HCT116 (cell line): ENCODE measurements around the gene DHCR7. TPM values are rescaled to one million over a fixed set of nuclear protein-coding genes. Genes with fewer than 3 reads are reported as not detected.

ENCODE experiments used
- ATAC-seq: fragments of 200-7000 bp; cut with Tn5 transposase; 2 replicates; pipeline ENCODE4 v1.9.1; 2020; ENCODE audit warnings: mild to moderate bottlenecking, moderate library complexity
- BruUV-seq: library from RNA; stranded (reverse); fragments of 400-500 nt; replicated peaks from 2 replicates; lab custom pipeline; 2021; lab: Mats Ljungman, UMichigan
- CTCF ChIA-PET: fragments of 300-600 bp; sonication (Branson Sonifier 250); formaldehyde crosslinking; loops from one replicate; lab custom pipeline; 2021; ENCODE audit warnings: antibody characterized with exemption; lab: Charles Lee
- POLR2A ChIA-PET: fragments of 300-600, 350-600 bp; sonication (Branson Sonifier 250); formaldehyde crosslinking; loops from one replicate; lab custom pipeline; 2021; ENCODE audit warnings: antibody characterized with exemption; lab: Charles Lee
- RAD21 ChIA-PET, 2 experiments: fragments of 300-600 bp; sonication (Branson Sonifier 250); formaldehyde crosslinking; loops; one replicate each; lab custom pipeline; 2023; ENCODE audit warnings: low total read pairs in 2 of 2; ENCODE audit not compliant: uncharacterized antibody in 2 of 2, unreplicated experiment in 2 of 2, low non-redundant PET in 1 of 2; lab: Charles Lee
- DNase-seq: peaks from one replicate; pipeline ENCODE4 v3.0.0-alpha.2; 2010; ENCODE audit warnings: low read depth, low spot score
- H2AFZ ChIP-seq: fragments of 200-600 bp; shearing (Covaris generic), sonication (generic); 2 replicates; pipeline ENCODE4 v1.6.1; 2017; ENCODE audit warnings: low read depth, mixed run types, mixed read lengths, antibody characterized with exemption, low read length; ENCODE audit not compliant: poor library complexity, severe bottlenecking
- H3K27ac ChIP-seq: 2 replicates; pipeline ENCODE4 v1.5.1; 2012; ENCODE audit warnings: low read depth, low read length
- H3K27me3 ChIP-seq: fragments of 200-600 bp; sonication (generic); 2 replicates; pipeline ENCODE4 v1.6.1; 2016; ENCODE audit warnings: mixed run types, low read length, mixed read lengths; ENCODE audit not compliant: insufficient read depth
- H3K36me3 ChIP-seq, 2 experiments: fragments of 200-500 bp in 1 of 2; fragments of 200-600 bp in 1 of 2; sonication (Bioruptor generic) in 1 of 2; sonication (generic) in 1 of 2; 2 replicates each; pipeline versions ENCODE4 v1.5.1 to v1.6.1; 2014 to 2016; ENCODE audit warnings: low read length in 2 of 2, inconsistent platforms in 1 of 2, mixed read lengths in 1 of 2, mixed run types in 1 of 2; ENCODE audit not compliant: insufficient read depth in 2 of 2, control insufficient read depth in 1 of 2
- H3K4me1 ChIP-seq, 2 experiments: fragments of 200-600 bp in 1 of 2; sonication (generic) in 1 of 2; 2 replicates each; pipeline versions ENCODE4 v1.5.1 to v1.6.1; 2012 to 2017; ENCODE audit warnings: low read length in 2 of 2, inconsistent platforms in 1 of 2, mild to moderate bottlenecking in 1 of 2, mixed read lengths in 1 of 2, mixed run types in 1 of 2, moderate library complexity in 1 of 2; ENCODE audit not compliant: insufficient read depth in 2 of 2, control insufficient read depth in 1 of 2
- H3K4me2 ChIP-seq: fragments of 200-600 bp; sonication (generic); 2 replicates; pipeline ENCODE4 v1.6.1; 2017; ENCODE audit warnings: mixed run types, low read length, mixed read lengths
- H3K4me3 ChIP-seq, 2 experiments: fragments of 200-600 bp in 1 of 2; sonication (generic) in 1 of 2; replicated peaks in 1 of 2; 2 replicates each; pipeline ENCODE4 v1.5.1; 2011 to 2016; ENCODE audit warnings: low read length in 2 of 2, control low read depth in 1 of 2, low read depth in 1 of 2, mild to moderate bottlenecking in 1 of 2, mixed read lengths in 1 of 2, mixed run types in 1 of 2
- H3K79me2 ChIP-seq: fragments of 200-600 bp; sonication (generic); 2 replicates; pipeline ENCODE4 v1.6.1; 2017; ENCODE audit warnings: mild to moderate bottlenecking, mixed run types, low read length, moderate library complexity, mixed read lengths; ENCODE audit not compliant: insufficient read depth
- H3K9ac ChIP-seq: fragments of 200-600 bp; sonication (generic); 2 replicates; pipeline ENCODE4 v1.6.1; 2016; ENCODE audit warnings: low read length, mixed read lengths
- H3K9me2 ChIP-seq: fragments of 200-600 bp; sonication (generic), shearing (Covaris generic); 2 replicates; pipeline ENCODE4 v1.6.1; 2017; ENCODE audit warnings: mixed run types, mild to moderate bottlenecking, moderate library complexity; ENCODE audit not compliant: insufficient read depth
- H3K9me3 ChIP-seq, 2 experiments: fragments of 200-500 bp in 1 of 2; fragments of 200-600 bp in 1 of 2; sonication (Bioruptor generic) in 1 of 2; sonication (generic) in 1 of 2; 2 replicates each; pipeline ENCODE4 v1.6.1; 2014 to 2017; ENCODE audit warnings: low read length in 2 of 2, mixed read lengths in 2 of 2, inconsistent platforms in 1 of 2, low read depth in 1 of 2, mild to moderate bottlenecking in 1 of 2, mixed run types in 1 of 2, moderate library complexity in 1 of 2; ENCODE audit not compliant: control insufficient read depth in 1 of 2, insufficient read depth in 1 of 2
- H4K20me1 ChIP-seq: fragments of 200-600 bp; sonication (generic), shearing (Covaris generic); 2 replicates; pipeline ENCODE4 v1.6.1; 2017; ENCODE audit warnings: mixed run types, mild to moderate bottlenecking, moderate library complexity; ENCODE audit not compliant: insufficient read depth
- CBX3 ChIP-seq: IDR thresholded peaks from 2 replicates; pipeline ENCODE4 v1.6.1; 2012; ENCODE audit warnings: low read depth
- CEBPB ChIP-seq: IDR thresholded peaks from 2 replicates; pipeline ENCODE4 v1.6.1; 2012; ENCODE audit warnings: low read depth
- CTCF ChIP-seq, 3 experiments: fragments of 200-600 bp in 1 of 3; sonication (generic) in 1 of 3; IDR thresholded peaks in 2 of 3; conservative IDR thresholded peaks in 1 of 3; 2 replicates each; pipeline ENCODE4 v1.5.1; 2012 to 2017; ENCODE audit warnings: low read depth in 2 of 3, low read length in 2 of 3, antibody characterized with exemption in 1 of 3, borderline replicate concordance in 1 of 3, control low read depth in 1 of 3, mild to moderate bottlenecking in 1 of 3, mixed read lengths in 1 of 3, mixed run types in 1 of 3, moderate library complexity in 1 of 3; ENCODE audit not compliant: insufficient read depth in 1 of 3
- EGR1 ChIP-seq: IDR thresholded peaks from 2 replicates; pipeline ENCODE4 v1.6.1; 2012; ENCODE audit warnings: low read depth
- FOSL1 ChIP-seq: IDR thresholded peaks from 2 replicates; pipeline ENCODE4 v1.6.1; 2012; ENCODE audit warnings: low read depth
- POLR2A ChIP-seq: IDR thresholded peaks from 2 replicates; pipeline ENCODE4 v1.7.0; 2011; ENCODE audit warnings: borderline replicate concordance; ENCODE audit not compliant: insufficient read depth, insufficient read length; ENCODE audit errors: extremely low read depth
- SIN3A ChIP-seq: IDR thresholded peaks from 2 replicates; pipeline ENCODE4 v1.6.1; 2012; ENCODE audit warnings: low read depth
- TCF7L2 ChIP-seq: IDR thresholded peaks from 2 replicates; pipeline ENCODE4 v1.7.0; 2011; ENCODE audit warnings: borderline replicate concordance, inconsistent platforms; ENCODE audit not compliant: insufficient read depth, insufficient read length; ENCODE audit errors: extremely low read depth
- YY1 ChIP-seq: IDR thresholded peaks from 2 replicates; pipeline ENCODE4 v1.6.1; 2011; ENCODE audit warnings: low read length, low read depth, moderate library complexity, mild to moderate bottlenecking; ENCODE audit not compliant: insufficient replicate concordance; ENCODE audit errors: extremely low read depth
- ZNF274 ChIP-seq: fragments of 200-500 bp; sonication (Bioruptor generic); IDR thresholded peaks from 2 replicates; pipeline ENCODE4 v1.6.1; 2014; ENCODE audit warnings: mild to moderate bottlenecking, low read depth, low read length, inconsistent platforms
- intact Hi-C: fragments of 100-400 bp; cut with micrococcal nuclease; formaldehyde crosslinking; loops from 2 replicates; pipeline ENCODE4 v1.10.0; 2022
- total RNA-seq: library from RNA; stranded (reverse); gene quantifications from one replicate; pipeline ENCODE4 v1.2.1, GENCODE V29; 2021; ENCODE audit not compliant: unreplicated experiment
- TF ChIP-seq, protein P1 (sequence below): IDR thresholded peaks from 2 replicates; pipeline ENCODE4 v1.6.1; 2012
- TF ChIP-seq, protein P2 (sequence below): IDR thresholded peaks from 2 replicates; pipeline ENCODE4 v1.6.1; 2012; ENCODE audit warnings: low read depth

DHCR7 gene
- total RNA-seq, 1 experiment from 2014 or later: 115 TPM

GRCh38 chr11:71402878-71403277 is 45.3 kb downstream of the DHCR7 start:
- H3K27me3 ChIP-seq: no peaks in the 10 kb centered on the region
- intact Hi-C loops: no loop called here
- no peak for ATAC-seq

GRCh38 chr11:71400216-71400615 is 48.0 kb downstream of the DHCR7 start:
- no peaks in the 10 kb centered on the region for H4K20me1 ChIP-seq
- H3K27ac ChIP-seq: no peak overlapping the region
- no peak overlapping the region for H3K9ac ChIP-seq
- ChIA-PET RAD21 (no interaction called here), POLR2A (no interaction called here), CTCF (no interaction called here)
- no peaks in the 10 kb centered on the region for H3K9me3 ChIP-seq
- no TSS peak for BruUV-seq
- no peaks in the 10 kb centered on the region for H3K9me2 ChIP-seq
- H3K27me3 ChIP-seq: no peaks in the 10 kb centered on the region; the same call in 1 of the 2 replicates
- ATAC-seq (no peak), DNase-seq (no peak)
- no peaks in the 10 kb centered on the region for H3K79me2 ChIP-seq
- peaks cover 0 to 3% of the 10 kb centered on the region in 2 experiments; a peak in 1 of 4 replicates for H3K4me1 ChIP-seq
- intact Hi-C loops: no loop called here
- H3K4me2 ChIP-seq: no peak overlapping the region
- H3K4me3 ChIP-seq: no peak overlapping the region
- no peaks in the 10 kb centered on the region for H3K36me3 ChIP-seq
- no peak overlapping the region for H2AFZ ChIP-seq
- TF ChIP-seq TCF7L2: no peak
- TF ChIP-seq, protein P1, sequence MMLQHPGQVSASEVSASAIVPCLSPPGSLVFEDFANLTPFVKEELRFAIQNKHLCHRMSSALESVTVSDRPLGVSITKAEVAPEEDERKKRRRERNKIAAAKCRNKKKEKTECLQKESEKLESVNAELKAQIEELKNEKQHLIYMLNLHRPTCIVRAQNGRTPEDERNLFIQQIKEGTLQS: no peak
- TF ChIP-seq ZNF274: no peak
- no peak for TF ChIP-seq SIN3A
- no peak for TF ChIP-seq YY1
- TF ChIP-seq, protein P2, sequence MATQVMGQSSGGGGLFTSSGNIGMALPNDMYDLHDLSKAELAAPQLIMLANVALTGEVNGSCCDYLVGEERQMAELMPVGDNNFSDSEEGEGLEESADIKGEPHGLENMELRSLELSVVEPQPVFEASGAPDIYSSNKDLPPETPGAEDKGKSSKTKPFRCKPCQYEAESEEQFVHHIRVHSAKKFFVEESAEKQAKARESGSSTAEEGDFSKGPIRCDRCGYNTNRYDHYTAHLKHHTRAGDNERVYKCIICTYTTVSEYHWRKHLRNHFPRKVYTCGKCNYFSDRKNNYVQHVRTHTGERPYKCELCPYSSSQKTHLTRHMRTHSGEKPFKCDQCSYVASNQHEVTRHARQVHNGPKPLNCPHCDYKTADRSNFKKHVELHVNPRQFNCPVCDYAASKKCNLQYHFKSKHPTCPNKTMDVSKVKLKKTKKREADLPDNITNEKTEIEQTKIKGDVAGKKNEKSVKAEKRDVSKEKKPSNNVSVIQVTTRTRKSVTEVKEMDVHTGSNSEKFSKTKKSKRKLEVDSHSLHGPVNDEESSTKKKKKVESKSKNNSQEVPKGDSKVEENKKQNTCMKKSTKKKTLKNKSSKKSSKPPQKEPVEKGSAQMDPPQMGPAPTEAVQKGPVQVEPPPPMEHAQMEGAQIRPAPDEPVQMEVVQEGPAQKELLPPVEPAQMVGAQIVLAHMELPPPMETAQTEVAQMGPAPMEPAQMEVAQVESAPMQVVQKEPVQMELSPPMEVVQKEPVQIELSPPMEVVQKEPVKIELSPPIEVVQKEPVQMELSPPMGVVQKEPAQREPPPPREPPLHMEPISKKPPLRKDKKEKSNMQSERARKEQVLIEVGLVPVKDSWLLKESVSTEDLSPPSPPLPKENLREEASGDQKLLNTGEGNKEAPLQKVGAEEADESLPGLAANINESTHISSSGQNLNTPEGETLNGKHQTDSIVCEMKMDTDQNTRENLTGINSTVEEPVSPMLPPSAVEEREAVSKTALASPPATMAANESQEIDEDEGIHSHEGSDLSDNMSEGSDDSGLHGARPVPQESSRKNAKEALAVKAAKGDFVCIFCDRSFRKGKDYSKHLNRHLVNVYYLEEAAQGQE: no peak
- no peak for TF ChIP-seq EGR1
- no peak for TF ChIP-seq CEBPB
- no peak for TF ChIP-seq FOSL1

More at GRCh38 chr11:71402878-71403277, 45.3 kb downstream of the DHCR7 start:
- TF ChIP-seq CEBPB (no peak), CTCF (IDR thresholded peaks at IDR 0.05 in 2 of 3, conservative IDR thresholded peaks at IDR 0.05 in 1 of 3; ENCODE audit: borderline replicate concordance in 1 of 3, insufficient read depth in 1 of 3, low read depth in 2 of 3, low read length in 2 of 3) (no peak), SIN3A (no peak), POLR2A (no peak), CBX3 (no peak)
- Histone ChIP-seq H3K4me1 (no peaks in the 10 kb centered on the region), H3K4me3 (no peak overlapping the region), H3K4me2 (no peak overlapping the region), H3K9me2 (no peaks in the 10 kb centered on the region), H3K9ac (no peak overlapping the region), H3K79me2 (no peaks in the 10 kb centered on the region), H2AFZ (no peak overlapping the region), H4K20me1 (no peaks in the 10 kb centered on the region), H3K36me3 (no peaks in the 10 kb centered on the region), H3K9me3 (no peaks in the 10 kb centered on the region), H3K27ac (no peak overlapping the region)
- ChIA-PET RAD21 (no interaction called here), CTCF (no interaction called here), POLR2A (no interaction called here)
- DNase-seq: no peak
- BruUV-seq: no TSS peak
